Right lobe of liver (tissue), 6 donors: ENCODE results near the gene LLGL1. TPM values are rescaled to one million over a fixed set of nuclear protein-coding genes. Genes with fewer than 3 reads are reported as not detected.

ENCODE experiments used
- ATAC-seq, 4 donors: fragments of 200-7000 bp; cut with Tn5 transposase; one replicate each; pipeline ENCODE4 v1.9.1; 2020; ENCODE audit warnings: mild to moderate bottlenecking in 4 of 4, moderate library complexity in 4 of 4
- DNase-seq, 3 donors: peaks; one replicate each; pipeline ENCODE4 v3.0.0-alpha.2; 2020
- H3K27ac ChIP-seq, 3 donors: fragments of 200-600 bp; one replicate each; pipeline ENCODE4 v1.8.0; 2022
- H3K27me3 ChIP-seq, 2 donors: fragments of 200-600 bp; one replicate each; pipeline ENCODE4 v1.8.0; 2022
- H3K36me3 ChIP-seq, 4 donors: fragments of 200-600 bp; sonication (generic) in 1 of 4; one replicate each; pipeline versions ENCODE4 v1.5.1 to v1.8.0; 2017 to 2022; ENCODE audit warnings: control low read depth in 1 of 4
- H3K4me1 ChIP-seq, 4 donors: fragments of 200-600 bp; sonication (generic) in 1 of 4; one replicate each; pipeline versions ENCODE4 v1.5.1 to v1.8.0; 2017 to 2022; ENCODE audit warnings: control low read depth in 1 of 4
- H3K4me3 ChIP-seq, 3 donors: fragments of 200-600 bp; one replicate each; pipeline ENCODE4 v1.8.0; 2022
- H3K9me3 ChIP-seq, 4 donors: fragments of 200-600 bp; sonication (generic) in 1 of 4; one replicate each; pipeline versions ENCODE4 v1.5.1 to v1.8.0; 2017 to 2022; ENCODE audit warnings: control low read depth in 1 of 4
- POLR2A ChIP-seq: fragments of 450-650 bp; IDR thresholded peaks from one replicate; pipeline ENCODE4 v1.6.1; 2017; ENCODE audit warnings: antibody characterized with exemption, mild to moderate bottlenecking
- WGBS: methylation state at CpG from one replicate; pipeline ENCODE4 v1.1.6; 2018; ENCODE audit warnings: low coverage, low lambda C conversion rate; ENCODE audit not compliant: insufficient coverage; ENCODE audit errors: missing lambda C conversion rate; 5-methylcytosine and 5-hydroxymethylcytosine counted together
- intact Hi-C, 2 donors: fragments of 100-400 bp; cut with DNase I; formaldehyde crosslinking; loops; one replicate each; pipeline versions ENCODE4 v1.11.2 to v1.14.1; 2022
- total RNA-seq, 6 experiments: library from RNA; depleted of rRNA in 2 of 6; stranded (reverse); fragments of >200 nt in 2 of 6; fragmentation: NEBNext Ultra II Directional in 3 of 6; extraction: Animal tissue kit (Norgen Biotek cat#: 25700) in 3 of 6; gene quantifications; one replicate each; pipeline versions ENCODE4 v1.1.0 to v1.2.4, GENCODE V29; 2016 to 2023
- TF ChIP-seq, protein P1 (sequence below), 4 donors: fragments of 200-600 bp in 3 of 4; fragments of 450-650 bp in 1 of 4; IDR thresholded peaks; one replicate each; pipeline versions ENCODE4 v1.5.1 to v1.8.0; 2016 to 2022; ENCODE audit warnings: antibody characterized with exemption in 4 of 4, mild to moderate bottlenecking in 2 of 4
- donor health status: DM: no; HTN: yes; CAD: no.
- donor health status: DM: no; HTN: no; CAD: no.
- donor health status: DM: no; HTN: no; CAD: no.
- donor health status: DM: no; HTN: yes; CAD: no.
- donor health status: DM: no; HTN: yes; CAD: no.

LLGL1 gene
- total RNA-seq, 6 experiments from 2014 or later = 2.0 to 8.6 (median 2.8) TPM

DNA sequence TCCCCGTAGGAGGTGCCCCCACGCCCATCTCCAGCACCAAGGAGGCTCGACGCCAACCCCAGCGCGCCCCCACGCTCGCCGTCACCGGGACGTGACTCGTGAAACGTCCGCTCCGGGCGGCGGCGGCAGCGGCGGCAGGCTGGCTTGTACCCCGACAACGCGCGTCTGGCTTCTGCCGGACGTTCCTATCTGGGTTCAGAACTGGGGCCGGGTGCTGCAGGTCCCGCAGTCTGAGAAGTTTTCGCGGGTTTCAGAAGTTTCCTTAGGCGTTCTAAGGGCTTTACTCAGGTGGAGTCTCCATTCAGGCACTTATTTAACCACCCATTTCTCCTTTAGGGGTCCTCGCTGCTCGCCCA, 42.5 kb upstream of the LLGL1 start:
- intact Hi-C loops = no loop called here
- DNase-seq (peak; percentile 86 to 90 (median 89)), ATAC-seq (peak; percentile 52 to 62 (median 57))
- Histone ChIP-seq H3K4me1 (peaks cover 0 to 35% (median 17%) of the 10 kb centered on the region in 4 donors), H3K9me3 (no peaks in the 10 kb centered on the region), H3K27me3 (no peaks in the 10 kb centered on the region), H3K36me3 (no peaks in the 10 kb centered on the region), H3K27ac (peak overlapping the region; percentile 96 to 99 (median 98)), H3K4me3 (peak overlapping the region; percentile 86 to 90 (median 88))
- WGBS = 0% methylated on average over 4 of the region's 33 CpGs
- peak; percentile 55 for TF ChIP-seq POLR2A
- TF ChIP-seq, protein P1, sequence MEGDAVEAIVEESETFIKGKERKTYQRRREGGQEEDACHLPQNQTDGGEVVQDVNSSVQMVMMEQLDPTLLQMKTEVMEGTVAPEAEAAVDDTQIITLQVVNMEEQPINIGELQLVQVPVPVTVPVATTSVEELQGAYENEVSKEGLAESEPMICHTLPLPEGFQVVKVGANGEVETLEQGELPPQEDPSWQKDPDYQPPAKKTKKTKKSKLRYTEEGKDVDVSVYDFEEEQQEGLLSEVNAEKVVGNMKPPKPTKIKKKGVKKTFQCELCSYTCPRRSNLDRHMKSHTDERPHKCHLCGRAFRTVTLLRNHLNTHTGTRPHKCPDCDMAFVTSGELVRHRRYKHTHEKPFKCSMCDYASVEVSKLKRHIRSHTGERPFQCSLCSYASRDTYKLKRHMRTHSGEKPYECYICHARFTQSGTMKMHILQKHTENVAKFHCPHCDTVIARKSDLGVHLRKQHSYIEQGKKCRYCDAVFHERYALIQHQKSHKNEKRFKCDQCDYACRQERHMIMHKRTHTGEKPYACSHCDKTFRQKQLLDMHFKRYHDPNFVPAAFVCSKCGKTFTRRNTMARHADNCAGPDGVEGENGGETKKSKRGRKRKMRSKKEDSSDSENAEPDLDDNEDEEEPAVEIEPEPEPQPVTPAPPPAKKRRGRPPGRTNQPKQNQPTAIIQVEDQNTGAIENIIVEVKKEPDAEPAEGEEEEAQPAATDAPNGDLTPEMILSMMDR (IDR thresholded peaks at IDR 0.05) = no peak

DNA sequence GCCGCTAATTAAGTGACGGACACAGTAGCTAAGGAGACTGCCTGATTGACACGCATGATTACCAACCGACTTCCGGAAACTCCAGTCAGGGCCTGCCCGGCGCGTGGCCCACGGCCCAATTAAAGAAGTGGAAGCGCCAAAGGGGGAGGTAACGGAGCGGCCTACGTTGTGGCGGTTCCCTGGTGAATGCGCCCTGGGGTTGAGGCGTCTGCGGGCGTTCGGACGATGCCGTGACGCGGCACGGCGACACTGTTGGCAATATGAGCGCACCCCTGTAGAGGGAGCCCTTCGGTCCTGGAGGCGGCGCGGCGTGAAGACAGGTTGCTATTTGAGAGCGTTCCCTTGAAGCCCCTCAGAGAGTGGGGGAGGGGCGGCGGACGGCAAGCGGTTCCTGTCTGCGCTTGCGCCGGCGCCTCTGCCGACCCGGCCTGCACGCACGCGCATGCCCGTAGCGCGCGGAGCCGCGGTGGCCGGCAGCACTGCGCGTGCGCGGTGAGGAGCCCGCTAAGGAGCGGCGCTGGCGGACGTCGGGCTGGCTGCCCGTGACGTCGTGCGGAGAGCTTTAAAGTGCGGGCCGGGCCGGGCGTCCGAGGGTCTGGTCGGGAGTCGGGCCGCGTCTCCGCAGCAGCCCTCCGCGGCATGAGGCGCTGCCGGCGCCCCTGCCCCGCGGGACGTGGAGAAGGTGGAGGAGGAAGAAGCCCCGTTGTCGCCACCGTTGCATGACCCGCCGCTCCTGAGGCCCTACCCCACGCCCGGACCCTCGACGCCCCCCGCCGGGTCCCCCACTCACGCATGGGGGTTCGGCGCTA, 41.9 kb upstream of the LLGL1 start, which contains the start of gene ALKBH5:
Gene ALKBH5 (plus strand): TSS at position 495 of the 809 bp plus-strand sequence. CDS start 416 bp downstream, outside the sequence.
- peaks cover 0 to 41% (median 20%) of the 10 kb centered on the region in 4 donors for H3K4me1 ChIP-seq
- ATAC-seq (peak; percentile 80 to 93 (median 88)), DNase-seq (peak; percentile 96 to 99 (median 98))
- WGBS = 0% methylated on average over 13 of the region's 98 CpGs
- no peaks in the 10 kb centered on the region for H3K36me3 ChIP-seq
- no peaks in the 10 kb centered on the region for H3K27me3 ChIP-seq
- intact Hi-C loops = no loop called here
- H3K27ac ChIP-seq = peak within 1 kb of the TSS; percentile 96 to 99 (median 98)
- TF ChIP-seq, protein P1 (IDR thresholded peaks at IDR 0.05) = peak in 3 of 4 donors; percentile 20 to 29 (median 22)
- TF ChIP-seq POLR2A = peak; percentile 93
- no peaks in the 10 kb centered on the region for H3K9me3 ChIP-seq
- H3K4me3 ChIP-seq = peak within 1 kb of the TSS; percentile 86 to 90 (median 88)

DNA sequence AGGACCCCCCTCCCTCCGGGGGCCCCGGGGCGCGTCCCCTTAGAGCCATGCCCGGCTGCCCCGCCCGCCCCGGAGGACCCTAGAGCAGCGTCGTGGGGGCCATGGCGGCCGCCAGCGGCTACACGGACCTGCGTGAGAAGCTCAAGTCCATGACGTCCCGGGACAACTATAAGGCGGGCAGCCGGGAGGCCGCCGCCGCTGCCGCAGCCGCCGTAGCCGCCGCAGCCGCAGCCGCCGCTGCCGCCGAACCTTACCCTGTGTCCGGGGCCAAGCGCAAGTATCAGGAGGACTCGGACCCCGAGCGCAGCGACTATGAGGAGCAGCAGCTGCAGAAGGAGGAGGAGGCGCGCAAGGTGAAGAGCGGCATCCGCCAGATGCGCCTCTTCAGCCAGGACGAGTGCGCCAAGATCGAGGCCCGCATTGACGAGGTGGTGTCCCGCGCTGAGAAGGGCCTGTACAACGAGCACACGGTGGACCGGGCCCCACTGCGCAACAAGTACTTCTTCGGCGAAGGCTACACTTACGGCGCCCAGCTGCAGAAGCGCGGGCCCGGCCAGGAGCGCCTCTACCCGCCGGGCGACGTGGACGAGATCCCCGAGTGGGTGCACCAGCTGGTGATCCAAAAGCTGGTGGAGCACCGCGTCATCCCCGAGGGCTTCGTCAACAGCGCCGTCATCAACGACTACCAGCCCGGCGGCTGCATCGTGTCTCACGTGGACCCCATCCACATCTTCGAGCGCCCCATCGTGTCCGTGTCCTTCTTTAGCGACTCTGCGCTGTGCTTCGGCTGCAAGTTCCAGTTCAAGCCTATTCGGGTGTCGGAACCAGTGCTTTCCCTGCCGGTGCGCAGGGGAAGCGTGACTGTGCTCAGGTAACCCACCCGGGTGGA, 41.0 kb upstream of the LLGL1 start:
- 0% methylated on average over 3 of the region's 92 CpGs for WGBS
- DNase-seq = peak; percentile 61 to 69 (median 61)
- Histone ChIP-seq H3K36me3 (no peaks in the 10 kb centered on the region), H3K27me3 (no peaks in the 10 kb centered on the region), H3K4me3 (peak overlapping the region; percentile 86 to 90 (median 88)), H3K27ac (peak overlapping the region; percentile 96 to 99 (median 98)), H3K4me1 (peaks cover 0 to 46% (median 22%) of the 10 kb centered on the region in 4 donors), H3K9me3 (no peaks in the 10 kb centered on the region)
- ATAC-seq = peak in 2 of 4 donors; percentile 0 to 6
- TF ChIP-seq, protein P1 (IDR thresholded peaks at IDR 0.05) = no peak
- no peak for TF ChIP-seq POLR2A
- intact Hi-C loops = no loop called here

DNA sequence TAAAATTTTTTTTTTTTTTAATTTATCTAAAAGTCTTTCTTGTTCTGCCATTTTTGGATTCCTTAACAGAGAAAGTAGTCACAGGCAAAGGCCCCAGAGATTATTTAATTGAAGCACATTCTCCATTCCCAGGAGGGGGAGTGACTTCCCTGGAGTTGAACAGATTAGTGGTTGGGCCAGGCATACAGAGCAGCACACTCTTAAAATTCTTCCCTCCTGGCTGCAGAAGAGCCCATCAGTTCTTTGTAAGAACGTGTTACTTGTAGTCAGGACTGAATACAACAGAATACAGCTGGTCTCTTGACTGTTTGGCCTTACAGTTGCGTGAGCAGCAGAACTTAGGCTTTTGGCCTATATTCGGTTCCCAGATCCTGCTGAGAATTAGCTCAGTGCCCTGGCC, 40.0 kb upstream of the LLGL1 start:
- H3K27ac ChIP-seq = peak overlapping the region in 2 of 3 donors; percentile 7 to 98
- no peak for DNase-seq
- no peaks in the 10 kb centered on the region for H3K27me3 ChIP-seq
- no peaks in the 10 kb centered on the region for H3K36me3 ChIP-seq
- H3K4me1 ChIP-seq = peaks cover 0 to 56% (median 26%) of the 10 kb centered on the region in 4 donors
- ATAC-seq = no peak
- peak overlapping the region; percentile 86 to 90 (median 88) for H3K4me3 ChIP-seq
- 0% methylated on average over 3 of the region's 3 CpGs for WGBS
- intact Hi-C loops = no loop called here
- TF ChIP-seq POLR2A = no peak
- TF ChIP-seq, protein P1 (IDR thresholded peaks at IDR 0.05) = no peak
- no peaks in the 10 kb centered on the region for H3K9me3 ChIP-seq
